ENCODE results near the gene DYNC2H1.

DYNC2H1 gene

DNA sequence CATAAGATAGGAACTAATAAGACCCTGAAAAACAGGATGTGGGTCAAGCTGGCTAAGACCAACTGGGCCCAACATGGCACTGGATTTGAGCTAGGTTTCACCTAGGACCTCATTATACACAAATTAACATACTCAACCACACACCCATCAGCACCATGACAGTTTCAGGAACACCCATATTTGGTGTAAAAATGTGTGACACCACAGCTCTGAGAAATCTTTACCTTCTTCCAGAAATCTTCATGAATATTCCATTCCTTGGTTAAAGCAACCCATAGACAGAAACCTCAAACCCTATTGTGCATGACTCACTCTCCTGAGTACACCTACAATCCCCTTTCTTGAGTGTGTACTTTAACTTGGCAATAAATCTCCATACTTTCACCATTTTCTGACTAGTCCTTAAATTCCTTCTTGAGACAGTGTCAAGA is 378.8 kb downstream of the DYNC2H1 start:
- DNase-seq (ENCODE audit: low read depth), result no peak
- no peak overlapping the region for H3K4me3 ChIP-seq (ENCODE audit: control insufficient read depth, low read depth, low read length)
- TF ChIP-seq, protein P1, sequence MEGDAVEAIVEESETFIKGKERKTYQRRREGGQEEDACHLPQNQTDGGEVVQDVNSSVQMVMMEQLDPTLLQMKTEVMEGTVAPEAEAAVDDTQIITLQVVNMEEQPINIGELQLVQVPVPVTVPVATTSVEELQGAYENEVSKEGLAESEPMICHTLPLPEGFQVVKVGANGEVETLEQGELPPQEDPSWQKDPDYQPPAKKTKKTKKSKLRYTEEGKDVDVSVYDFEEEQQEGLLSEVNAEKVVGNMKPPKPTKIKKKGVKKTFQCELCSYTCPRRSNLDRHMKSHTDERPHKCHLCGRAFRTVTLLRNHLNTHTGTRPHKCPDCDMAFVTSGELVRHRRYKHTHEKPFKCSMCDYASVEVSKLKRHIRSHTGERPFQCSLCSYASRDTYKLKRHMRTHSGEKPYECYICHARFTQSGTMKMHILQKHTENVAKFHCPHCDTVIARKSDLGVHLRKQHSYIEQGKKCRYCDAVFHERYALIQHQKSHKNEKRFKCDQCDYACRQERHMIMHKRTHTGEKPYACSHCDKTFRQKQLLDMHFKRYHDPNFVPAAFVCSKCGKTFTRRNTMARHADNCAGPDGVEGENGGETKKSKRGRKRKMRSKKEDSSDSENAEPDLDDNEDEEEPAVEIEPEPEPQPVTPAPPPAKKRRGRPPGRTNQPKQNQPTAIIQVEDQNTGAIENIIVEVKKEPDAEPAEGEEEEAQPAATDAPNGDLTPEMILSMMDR (conservative IDR thresholded peaks at IDR 0.05; ENCODE audit: control insufficient read depth, insufficient read depth, low read depth, low read length), result no peak

DNA sequence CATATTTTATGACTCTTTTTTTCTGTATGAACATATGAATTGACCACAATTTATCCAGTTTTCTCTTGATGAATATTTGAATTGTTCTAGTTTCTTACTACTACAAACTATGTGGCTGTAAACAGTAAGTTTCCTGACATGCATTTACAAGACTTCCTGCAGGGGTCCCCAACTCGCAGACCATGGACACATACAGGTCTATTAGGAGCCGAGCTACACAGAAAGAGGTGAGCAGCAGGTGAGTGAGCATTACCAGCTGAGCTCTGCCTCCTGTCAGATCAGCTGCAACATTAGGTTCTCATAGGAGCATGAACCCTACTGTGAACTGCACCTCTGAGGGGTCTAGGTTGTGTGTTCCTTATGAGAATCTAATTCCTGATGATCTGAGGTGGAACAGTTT is 379.4 kb downstream of the DYNC2H1 start:
- TF ChIP-seq, protein P1 (conservative IDR thresholded peaks at IDR 0.05; ENCODE audit: control insufficient read depth, insufficient read depth, low read depth, low read length), result no peak
- H3K4me3 ChIP-seq (ENCODE audit: control insufficient read depth, low read depth, low read length), result no peak overlapping the region

DNA sequence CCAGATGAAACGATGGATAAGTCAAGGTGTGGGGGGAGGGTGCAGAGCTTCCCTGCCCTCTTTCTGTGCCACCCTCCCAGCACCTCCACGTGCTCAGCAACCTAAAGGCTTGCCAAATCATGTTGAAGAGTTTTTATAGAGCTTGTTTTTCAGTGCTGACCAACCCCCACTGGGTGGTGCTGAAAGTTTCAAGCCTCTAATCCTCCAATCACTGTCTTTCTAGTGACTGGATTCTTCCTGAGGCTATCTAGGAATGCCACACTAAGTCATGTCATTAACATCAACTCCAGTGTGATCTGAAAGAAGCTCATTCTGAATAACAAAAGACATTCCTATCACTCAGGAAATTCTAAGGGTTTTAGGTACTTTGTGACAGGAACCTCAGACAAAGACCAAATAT is 382.6 kb downstream of the DYNC2H1 start:
- no peak overlapping the region for H3K4me3 ChIP-seq (ENCODE audit: control insufficient read depth, low read depth, low read length)
- TF ChIP-seq, protein P1 (conservative IDR thresholded peaks at IDR 0.05; ENCODE audit: control insufficient read depth, insufficient read depth, low read depth, low read length), result no peak
- no peak for DNase-seq (ENCODE audit: low read depth)

More for the DNA sequence above, 379.4 kb downstream of the DYNC2H1 start:
- DNase-seq (ENCODE audit: low read depth), result no peak

DNA sequence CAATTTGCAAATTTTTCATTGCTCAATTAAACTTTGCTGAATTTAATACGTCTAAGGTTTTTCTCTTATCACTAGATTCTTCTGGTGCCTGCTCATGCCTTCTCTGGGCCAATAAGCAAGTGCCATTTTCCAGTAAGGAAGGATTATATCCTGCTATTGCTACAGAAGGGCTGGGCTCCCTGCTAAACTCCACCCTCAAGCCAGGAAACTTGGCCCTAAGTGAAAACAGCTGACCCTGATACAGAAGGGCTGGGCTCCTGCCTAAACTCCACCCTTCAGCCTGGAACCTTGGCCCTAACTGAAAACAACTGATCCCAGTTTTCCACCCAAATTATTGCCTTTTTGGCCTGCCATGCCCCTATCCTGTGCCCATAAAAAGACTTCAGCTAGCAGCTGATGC is 385.3 kb downstream of the DYNC2H1 start:
- TF ChIP-seq, protein P1 (conservative IDR thresholded peaks at IDR 0.05; ENCODE audit: control insufficient read depth, insufficient read depth, low read depth, low read length), result no peak
- H3K4me3 ChIP-seq (ENCODE audit: control insufficient read depth, low read depth, low read length), result no peak overlapping the region
- DNase-seq (ENCODE audit: low read depth), result peak; percentile 61

DNA sequence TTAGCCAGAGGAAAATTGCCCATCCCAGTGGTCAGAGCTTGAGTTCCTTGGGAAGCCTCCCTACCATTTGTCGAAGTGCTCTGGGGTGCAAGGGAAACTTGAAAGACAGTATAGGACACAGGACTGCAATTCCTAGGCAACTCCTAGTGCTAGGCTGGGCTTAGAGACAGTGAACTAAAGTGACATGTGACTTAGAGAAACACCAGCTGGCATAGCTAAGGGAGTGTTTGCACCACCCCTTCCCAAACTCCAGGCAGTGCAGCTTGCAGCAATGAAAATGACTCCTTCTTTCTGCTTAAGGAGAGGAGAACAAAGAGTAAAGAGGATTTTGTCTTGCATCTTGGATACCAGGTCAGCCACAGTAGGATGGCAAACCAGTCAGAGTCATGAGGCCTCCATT is 388.0 kb downstream of the DYNC2H1 start:
- TF ChIP-seq, protein P1 (conservative IDR thresholded peaks at IDR 0.05; ENCODE audit: control insufficient read depth, insufficient read depth, low read depth, low read length), result no peak
- H3K4me3 ChIP-seq (ENCODE audit: control insufficient read depth, low read depth, low read length), result no peak overlapping the region
- no peak for DNase-seq (ENCODE audit: low read depth)

DNA sequence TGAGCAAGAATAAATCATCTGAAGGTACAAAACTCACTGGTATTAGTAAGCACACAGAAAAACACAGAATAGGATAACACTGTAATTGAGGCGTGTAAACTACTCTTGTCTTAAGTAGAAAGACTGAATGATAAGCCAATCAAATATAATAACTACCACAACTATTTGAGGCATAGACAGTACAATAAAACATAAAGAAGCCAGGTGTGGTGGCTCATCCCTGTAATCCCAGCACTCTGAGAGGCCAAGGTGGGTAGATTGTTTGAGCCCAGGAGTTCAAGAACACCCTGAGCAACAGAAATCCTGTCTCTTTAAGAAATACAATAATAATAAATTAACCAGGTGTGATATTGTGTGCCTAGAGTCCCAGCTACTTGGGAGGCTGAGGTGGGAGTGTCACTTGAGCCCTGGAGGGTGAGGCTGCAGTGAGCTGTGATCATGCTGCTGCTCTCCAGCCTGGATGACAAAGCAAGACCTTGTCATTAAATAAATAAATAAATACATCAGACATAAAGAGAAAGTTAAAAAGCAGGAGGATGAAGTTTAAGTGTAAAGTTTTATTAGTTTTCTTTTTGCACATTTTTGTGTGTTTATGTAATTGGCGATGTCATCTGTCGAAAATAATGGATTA is 390.6 kb downstream of the DYNC2H1 start:
- no peak overlapping the region for H3K4me3 ChIP-seq (ENCODE audit: control insufficient read depth, low read depth, low read length)
- peak; percentile 39 for DNase-seq (ENCODE audit: low read depth)
- TF ChIP-seq, protein P1 (conservative IDR thresholded peaks at IDR 0.05; ENCODE audit: control insufficient read depth, insufficient read depth, low read depth, low read length), result no peak

DNA sequence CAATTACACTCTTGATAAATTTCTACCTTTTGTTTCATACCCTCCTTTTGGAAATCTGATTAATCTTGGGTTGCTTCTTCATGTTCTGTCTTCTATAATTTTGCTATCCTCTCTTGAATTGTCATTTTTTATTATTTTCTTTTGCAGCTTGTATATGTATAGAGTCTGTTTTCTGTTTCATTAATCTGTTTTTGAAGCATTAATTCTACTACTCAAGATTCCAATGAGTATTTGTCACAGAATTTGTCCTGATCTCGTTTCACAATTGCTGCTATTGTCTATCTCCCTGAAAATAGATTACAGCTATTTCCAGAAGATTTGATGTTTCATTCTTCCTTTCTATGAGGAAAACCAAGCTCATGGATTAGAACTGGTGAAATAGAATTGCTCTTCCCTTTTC is 406.1 kb downstream of the DYNC2H1 start:
- no peak for DNase-seq (ENCODE audit: low read depth)
- H3K4me3 ChIP-seq (ENCODE audit: control insufficient read depth, low read depth, low read length), result no peak overlapping the region
- TF ChIP-seq, protein P1 (conservative IDR thresholded peaks at IDR 0.05; ENCODE audit: control insufficient read depth, insufficient read depth, low read depth, low read length), result no peak
